Left renal pelvis (tissue), 4 donors: ENCODE measurements around the gene CD63. TPM values are rescaled to one million over a fixed set of nuclear protein-coding genes. Genes with fewer than 3 reads are reported as not detected.

Experiments used
- DNase-seq, 4 donors: peaks; one replicate each; pipeline ENCODE4 v3.0.0-alpha.2; 2013; ENCODE audit warnings: low read depth in 4 of 4, low spot score in 3 of 4
- polyA plus RNA-seq, 4 donors: library from polyadenylated mRNA; unstranded; fragments of 120-200 nt; gene quantifications; one replicate each; pipeline ENCODE4 v1.2.1, GENCODE V29; 2013; ENCODE audit not compliant: insufficient read length in 4 of 4

The CD63 gene
- polyA plus RNA-seq, 4 donors = 617 to 773 (median 715) TPM

DNA sequence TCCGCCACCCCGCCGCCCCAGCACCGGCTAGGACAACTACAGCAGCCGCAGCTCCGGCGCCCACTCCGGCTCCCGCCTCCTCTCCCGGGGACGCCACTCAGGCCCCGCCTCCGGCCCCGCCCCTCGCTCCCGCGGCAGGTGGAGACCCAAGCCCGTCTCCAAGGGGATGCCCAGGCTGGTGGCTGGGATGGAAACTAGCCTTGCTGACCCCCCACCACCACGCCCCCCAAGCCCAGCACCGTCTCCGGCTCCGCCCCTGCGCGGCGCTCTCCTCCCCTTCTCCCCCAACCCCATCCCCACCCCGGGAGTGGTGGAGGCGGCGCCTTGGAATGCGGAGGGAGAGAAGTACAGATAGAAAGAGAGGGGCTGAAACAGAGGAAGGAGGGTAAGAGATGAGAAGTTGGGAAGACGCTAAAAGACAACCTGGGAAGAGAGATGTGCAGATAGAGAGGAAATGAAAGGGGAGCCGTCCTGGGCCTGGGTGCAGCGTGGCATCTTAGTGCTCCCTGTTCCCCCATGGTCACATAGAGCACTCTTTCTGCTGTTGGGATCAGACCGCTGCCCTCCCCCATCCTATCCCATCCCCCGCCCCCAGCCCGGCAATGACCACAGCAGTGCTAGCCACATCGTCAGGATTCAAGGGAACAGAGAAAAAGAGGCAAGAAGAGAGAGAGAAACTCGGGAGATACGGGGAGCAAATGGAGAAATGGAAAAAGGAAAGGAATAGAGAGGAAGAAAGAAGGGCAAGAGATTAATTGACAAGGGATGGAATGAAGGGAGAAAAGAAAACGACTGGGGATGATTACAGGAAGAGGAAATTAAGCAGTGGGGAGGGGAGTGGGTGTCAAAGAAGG, 20.7 kb downstream of the CD63 start, which contains the start of gene ITGA7:
Gene ITGA7, minus strand, starts transcription at position 64 of the 854 bp plus-strand sequence. CDS start 222 bp downstream, outside the sequence.
- no peak for DNase-seq

DNA sequence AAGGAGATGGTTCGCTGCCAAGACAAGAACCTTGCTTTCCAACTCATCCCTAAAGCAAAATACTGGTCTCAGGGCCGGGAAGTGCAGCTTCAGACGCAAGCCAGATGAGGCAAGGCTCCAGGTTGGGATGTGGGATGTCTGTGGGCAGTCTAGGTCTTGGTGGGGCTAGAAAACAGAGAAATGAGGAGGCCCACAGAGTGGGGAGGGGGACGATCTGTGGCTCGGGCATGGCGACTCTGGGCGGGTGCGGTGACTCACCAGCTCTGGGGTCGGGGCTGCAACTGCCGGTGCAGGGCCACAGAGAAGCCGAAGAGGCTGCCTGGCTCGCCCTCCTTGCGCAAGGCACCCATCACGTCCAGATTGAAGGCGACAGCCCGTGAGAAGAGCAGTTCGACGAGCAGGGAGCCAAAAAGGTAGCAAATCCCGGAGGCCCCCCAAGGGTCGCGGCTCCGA, 21.6 kb downstream of the CD63 start:
- DNase-seq = no peak

DNA sequence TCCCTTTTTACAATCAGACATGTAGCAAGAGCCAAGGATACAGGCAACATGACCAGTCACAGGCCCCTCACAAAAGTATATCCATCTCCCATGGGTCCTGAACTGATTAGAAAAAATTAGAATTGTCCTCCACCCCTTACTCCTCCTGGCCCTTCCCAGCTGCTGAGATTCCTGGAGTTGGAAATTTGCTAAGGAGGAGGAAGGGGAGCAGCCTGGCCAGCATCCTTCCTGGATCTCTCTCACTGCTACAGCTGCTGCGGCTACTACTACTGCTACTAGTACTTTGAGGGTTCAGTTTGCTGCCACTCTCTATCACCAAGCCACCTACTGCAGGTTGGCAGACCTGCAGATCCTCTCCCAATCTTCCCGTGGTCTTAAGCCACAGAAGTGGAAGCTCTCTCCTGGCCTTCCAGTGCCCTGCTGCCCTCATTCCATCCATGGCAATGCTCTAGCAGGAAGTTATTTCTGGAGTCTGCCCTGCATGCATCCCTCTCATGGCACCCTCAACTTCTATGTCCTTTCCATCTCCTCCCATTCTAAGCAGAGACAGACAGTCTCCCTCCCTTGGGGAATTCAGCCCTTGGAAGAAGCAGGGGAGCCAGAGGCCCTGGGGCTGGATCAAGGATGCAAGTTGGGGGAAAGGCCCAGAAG, 22.1 kb downstream of the CD63 start:
- no peak for DNase-seq

DNA sequence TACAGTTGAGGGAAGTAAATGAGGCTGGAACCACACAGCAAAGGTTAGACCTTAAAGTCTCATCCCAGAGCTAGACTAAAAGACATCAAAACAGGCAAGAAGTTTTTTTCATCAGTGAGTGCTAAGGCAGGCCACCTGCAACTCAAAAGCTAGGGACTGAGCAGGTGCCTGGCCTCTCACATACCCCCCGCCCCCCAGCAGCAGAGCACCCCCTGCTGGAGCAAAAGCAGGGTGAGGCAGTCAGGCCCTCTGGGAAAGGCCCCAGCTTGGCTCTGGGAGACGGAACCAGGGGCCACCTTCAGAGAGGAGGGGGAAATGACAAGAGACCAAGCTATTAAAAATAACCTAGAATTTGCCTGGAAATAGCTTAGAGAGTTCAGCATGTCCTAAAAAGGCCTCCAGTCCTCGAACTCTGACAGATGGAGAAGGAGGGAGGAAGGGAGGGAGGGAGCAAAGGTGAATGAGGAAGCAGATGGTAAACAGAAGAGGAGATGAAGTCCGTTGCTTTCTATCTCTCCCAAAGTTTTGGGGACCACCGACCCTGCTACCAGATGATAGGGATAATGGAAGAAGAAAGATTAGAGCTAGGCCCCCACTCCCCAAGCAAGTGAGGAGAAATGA, 22.9 kb downstream of the CD63 start:
- no peak for DNase-seq

DNA sequence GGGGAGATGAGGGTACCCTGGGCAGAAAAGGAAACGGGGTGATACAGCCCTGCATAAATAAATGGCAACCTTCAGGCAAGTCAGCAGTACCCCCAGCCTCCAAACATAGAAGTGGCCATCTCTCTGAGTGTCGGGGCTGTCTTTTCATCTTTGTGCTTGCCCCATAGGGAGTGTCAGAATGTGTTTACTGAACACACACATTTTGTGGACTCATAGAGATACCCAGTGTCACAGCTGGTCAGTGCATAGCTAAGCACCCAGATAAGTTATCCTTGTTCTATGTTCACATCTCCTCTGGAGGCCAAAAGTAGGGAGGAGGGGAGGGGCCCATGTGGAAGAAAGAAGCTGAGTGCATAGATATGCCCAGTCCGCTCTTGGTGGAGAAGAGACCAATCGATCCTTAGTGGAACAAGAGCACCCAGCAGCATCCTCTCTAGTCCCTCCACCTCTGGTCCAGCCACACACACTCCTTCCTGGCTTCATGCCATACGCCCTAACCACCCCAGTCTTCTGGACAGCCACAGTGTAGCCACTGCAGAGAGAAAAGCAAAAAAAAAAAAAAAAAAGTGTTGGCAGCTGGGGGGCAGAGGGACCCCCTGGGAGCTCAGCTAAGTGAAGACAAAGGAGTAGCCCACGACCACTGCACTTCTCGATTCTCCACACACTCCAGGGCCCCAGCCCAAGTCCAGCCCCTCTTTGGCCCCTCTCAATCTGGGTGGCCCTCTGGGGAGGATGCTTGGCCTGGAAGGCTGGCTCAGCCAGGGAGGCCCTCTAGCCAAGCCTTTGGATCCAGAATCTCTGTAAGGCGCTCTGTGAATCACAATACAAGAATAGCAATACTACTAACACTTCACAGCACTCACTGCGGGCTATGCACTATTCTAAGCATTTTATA, 23.7 kb downstream of the CD63 start:
- DNase-seq = no peak

DNA sequence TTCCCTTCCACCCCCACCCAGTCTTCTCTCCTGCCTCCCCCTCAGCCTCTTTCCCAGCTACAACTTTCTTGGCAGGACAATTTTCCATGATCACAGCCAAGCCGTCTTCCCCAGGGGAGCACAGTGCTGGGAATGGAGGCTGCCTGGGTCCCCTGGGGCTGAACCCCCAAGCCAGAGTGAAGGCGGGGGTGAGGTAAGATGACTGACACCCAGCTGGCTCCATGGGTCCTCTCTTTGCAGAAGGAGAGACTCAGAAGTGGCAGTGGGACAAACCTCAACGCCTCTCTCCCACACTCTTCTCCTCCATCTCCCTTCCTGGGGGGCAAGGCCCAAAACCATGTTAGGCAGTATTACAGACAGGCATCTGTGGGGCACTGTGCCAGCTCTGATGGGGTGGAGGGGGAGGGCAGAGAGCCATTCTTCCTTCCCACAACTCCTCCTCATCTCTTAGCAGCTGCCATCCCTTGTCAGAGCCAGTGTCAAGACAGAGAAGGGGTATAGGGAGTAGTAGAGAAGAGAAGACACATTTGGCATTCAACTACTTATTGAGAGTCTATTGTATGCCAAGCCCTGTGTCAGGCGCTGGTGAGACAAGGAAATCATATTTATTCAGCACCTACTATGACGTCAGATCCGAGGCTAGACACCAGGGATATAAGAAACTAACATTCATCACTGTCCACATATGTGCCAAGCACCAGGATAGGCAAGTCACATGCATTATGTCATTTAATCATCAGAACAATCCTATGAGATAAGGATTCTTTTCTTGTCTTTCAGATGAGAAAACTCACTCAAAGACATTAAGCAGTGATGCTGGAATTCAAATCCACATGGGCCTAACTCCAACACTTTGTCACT, 24.7 kb downstream of the CD63 start:
- no peak for DNase-seq

DNA sequence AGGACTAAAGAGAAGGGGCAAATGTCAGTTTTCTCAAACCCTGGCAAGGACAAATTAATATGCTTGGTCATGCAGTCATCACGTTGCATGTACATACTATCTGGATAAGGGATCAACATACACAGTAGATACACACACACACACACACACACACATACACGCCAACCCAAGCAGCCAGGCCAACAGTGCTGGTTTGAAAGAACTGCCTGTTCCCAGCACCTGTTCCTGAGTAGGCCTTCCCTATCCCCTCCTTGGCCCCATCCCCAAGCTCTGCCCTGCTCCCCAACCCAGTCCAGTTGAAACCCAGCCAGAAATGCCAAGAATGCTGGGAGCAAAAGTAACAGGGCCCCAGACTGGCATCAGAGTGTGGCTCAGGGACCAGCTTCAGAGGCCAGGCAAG, 25.5 kb downstream of the CD63 start:
- DNase-seq = no peak

DNA sequence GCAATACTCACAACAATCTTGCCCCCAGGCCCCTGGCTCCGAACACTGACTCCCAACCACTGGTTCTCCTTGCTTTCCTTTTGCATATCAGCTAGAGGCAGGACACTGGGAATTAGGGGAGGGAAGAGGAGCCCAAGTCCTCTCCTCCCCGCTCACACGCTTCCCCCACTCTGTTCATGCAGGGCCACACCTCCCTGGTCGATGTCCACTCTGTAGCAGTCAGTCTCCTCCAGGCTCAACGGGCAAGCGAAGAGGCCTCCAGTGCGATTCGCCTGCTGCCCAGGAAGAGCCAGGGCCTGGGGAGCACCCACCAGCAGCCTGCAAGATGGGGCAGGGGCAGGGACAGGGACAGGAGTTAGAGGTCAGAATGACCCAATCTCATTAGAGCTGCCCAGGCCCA, 25.9 kb downstream of the CD63 start:
- DNase-seq = no peak

DNA sequence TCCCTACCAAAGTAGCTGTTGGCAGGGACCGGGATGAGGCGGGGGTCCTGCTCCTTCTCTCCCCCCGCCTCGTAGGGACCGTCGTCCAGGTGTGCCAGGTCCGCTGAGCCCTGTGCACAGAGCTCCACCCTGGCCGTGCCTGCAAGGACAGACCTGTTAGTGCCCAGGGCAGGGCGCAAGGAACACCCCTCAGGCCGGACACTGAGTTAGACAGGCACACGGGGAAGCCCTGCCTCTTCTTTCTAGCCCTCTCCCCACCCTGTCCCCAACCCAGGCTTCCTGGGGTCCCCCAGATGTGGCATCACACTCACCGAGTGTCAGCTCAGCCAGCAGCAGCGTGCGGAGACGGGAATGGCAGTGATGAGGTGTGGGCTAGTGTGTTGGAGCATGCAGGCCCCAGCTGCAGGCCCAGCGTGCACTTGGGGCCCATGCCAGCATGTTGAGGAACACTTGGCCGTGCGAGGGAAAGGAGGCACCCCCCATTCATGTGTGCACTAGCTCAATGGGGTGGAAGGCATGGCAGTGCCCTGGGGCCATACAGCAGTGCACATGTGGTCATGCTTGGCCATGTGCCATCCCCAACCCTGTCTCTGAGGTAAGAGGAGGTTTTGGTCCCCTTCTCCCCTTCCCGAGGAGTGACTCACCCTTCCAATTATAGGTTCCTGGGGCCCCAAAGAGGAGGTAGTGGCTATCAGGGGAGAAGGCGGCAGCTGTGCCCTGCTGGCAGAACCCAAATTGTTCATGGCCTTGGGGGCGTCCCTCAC, 28.4 kb downstream of the CD63 start:
- no peak for DNase-seq

DNA sequence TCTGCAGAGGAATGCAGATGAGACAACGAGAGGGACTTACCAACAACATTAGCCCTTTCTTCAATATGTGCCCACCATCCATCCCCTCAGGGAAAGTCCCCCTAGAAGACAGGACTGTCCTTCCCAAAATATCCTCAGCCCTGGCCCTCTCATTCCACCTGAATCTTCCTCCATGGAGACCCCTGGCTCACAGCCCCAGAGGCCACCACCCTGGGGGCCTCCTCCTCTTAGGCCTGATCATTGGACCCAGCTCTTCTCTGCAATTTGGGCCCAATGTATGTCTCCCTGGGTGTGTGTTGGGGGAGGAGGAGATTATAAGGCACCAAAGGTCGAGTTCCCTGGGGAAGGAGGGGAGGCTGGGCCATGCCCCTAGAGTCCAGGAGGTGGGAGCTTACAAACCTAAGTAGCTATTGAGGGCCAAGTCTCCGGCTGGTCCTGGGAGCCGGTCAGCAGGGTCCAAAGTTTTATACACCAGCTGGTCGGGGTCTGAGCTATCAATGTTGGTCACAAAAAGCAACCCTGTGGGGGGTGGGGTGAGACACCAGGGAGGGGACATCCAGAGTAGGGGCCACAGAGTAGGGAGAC, 29.2 kb downstream of the CD63 start:
- DNase-seq = no peak

DNA sequence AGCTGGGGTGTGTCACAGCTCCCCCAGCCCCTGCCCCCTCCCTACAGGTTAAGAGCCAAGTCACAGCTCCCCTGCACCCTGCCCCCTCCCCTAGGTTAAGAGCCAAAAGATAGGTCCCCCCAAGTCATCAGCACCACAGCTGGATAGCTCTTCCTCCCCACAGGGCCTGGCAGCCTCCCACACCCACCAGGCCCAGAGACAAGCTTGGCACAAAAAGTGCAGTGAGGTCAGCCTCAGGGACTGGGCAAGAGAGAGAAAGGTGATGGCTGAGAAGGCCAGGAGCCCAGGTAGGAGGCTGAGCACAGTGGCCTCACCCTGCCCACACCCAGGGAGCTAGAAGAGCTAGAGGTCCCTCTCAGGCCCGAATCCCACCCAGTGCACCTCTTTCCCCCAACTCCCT, 29.8 kb downstream of the CD63 start:
- DNase-seq = no peak

DNA sequence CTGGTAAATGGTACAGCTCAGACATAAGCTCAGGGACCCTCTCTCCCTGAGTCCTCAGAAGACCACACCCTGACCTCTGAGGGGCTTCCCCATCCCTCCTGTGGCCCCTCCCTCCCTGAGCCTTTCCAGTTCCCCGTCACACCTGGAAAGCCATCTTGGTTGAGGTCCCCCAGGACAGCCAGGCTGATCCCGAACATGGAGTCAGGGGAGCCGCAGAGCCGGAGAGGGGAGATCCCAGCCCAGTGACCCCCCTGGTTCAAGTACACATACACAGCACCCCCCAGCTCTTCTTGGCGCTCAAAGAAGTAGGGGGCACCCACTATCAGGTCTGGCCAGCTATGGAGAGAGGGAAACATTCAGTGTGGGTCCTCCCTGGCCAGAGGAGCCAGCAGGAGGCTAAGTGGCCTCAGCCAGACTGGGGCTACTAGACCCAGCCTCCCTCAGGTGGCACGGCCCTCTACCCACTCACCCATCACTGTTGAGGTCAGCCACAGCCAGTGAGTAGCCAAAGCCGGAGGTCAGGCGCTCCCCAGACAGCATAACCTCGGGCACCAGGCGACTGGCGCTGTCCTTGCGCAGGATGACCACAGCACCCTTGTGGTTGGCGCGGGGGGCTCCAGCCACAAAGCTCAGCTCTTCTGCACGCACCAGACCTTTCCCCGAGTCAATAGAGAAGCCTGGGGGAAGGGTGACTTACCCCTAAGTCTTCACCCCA, 30.4 kb downstream of the CD63 start:
- no peak for DNase-seq

DNA sequence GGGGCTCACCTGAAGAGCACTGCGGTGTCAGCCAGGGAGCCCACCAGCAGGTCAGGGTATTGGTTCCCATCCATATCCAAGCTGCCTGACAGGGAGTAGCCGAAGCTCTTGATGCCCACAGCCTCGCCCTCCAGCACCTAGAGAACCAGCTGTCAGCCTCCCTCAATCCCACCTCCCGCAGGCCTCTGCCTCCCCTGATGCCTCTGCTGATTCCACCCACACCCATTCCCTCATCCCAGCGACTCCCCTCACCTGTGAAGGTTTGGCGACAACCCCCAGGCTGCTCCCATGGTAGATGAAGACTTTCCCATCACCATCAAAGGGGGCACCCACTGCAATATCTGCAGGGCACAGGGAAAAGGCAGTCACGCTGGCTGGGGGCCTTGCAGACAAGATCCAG, 31.1 kb downstream of the CD63 start:
- DNase-seq = no peak

DNA sequence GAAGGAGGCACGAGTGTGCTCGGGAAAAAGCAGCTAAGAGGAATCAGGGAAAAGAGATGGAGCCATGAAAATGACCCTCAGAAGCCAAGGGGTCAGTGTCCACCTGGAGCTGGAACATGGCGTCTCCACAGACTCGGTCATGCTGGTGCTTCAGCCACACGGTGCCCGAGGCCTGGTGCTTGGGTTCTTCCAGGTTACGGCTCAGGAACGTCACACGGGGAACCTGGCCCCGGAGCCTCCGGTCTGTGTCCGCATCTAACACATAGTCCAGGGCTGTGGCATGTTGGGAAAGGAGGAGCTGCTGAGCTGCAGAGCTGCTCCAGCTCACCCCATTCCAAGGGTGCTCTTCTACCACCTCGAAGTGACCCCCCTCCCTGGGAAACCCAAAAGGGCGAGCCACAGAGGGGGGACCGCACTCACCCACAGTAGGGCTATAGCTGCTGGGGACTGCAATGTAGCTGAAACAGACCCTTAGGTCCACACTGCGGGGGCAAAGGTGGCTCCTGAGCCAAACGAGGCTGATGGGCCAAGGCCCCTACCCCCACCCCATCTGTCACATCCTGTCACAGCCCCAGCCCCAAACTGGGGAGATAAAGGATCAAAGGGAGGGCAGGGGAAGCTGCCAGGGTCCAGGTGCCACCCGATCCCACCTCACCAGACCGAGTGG, 31.9 kb downstream of the CD63 start:
- DNase-seq = no peak

DNA sequence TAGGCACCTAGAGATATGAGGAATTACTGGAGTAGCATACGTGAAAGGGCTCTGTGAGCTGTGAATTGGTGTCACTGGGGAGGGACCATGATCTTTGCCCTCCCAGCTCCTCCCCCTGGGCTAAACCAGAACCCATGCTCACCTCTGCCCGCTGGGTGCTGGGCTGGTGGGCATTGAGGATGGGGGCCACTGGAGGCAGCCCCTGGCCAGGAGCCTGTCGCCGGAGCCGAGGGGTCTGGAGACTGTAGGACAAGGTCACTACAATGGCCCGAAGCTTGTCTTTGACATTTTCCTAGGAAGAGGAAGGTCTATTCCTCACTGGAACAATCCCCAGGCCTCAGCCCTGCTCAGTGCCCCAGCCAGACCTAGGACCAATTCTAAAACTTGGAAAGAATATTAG, 32.7 kb downstream of the CD63 start:
- no peak for DNase-seq

DNA sequence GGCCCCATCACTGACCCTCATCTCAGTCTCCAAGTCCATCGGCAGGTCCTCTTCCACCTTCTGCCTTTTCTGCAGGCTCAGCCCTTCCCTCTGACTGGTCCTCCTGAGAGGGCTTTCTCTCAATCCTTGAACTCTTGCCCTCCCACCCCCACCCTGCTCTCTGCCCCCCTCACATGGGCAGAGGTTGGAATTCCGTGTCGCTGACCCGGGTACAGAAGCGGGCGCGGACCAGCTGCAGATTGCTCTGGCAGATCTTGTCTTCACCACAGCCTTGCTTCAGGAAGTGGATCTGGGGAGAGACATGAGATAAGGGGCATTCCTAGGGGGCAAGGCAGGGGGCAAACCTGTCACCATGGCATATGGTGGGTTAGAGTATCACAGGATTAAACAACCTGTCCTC, 33.5 kb downstream of the CD63 start:
- DNase-seq = no peak

DNA sequence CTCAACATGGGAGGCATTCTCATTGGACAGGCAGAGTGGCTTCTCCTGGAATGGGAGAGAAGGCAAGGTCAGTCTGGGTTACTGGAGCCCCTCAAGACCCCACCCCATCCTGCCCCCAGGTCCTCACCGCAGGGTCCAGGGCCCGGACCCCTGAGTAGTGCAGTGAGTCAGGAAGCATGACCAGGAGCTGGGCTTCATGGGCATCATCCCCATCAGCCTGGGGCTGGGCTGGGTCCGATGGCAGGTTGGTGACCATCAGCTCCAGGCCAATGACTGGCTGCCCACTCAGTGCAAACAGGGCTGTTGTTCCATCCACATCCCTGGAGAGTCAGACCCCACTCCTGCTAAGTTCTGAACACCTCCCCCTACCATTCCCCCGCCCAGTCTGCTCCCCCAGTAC, 34.2 kb downstream of the CD63 start:
- no peak for DNase-seq

DNA sequence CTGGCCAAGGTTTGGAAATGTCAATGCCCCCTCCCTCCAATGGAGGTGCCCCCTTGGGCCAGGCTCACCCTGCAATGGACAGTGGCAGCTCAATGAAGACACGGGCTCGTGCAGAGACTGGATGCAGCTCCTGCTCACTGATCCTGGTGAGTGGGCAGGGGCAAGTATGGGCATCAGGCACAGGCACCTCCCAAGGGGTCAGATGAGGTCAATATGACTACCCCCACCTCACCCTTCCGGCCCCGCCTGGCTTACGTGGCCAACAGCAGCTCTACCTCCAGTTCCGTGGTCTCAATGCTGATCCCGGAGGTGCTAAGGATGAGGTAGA, 34.7 kb downstream of the CD63 start:
- DNase-seq = no peak
